Activated naive CD8-positive, alpha-beta T cell treated with anti-CD3 and anti-CD28 coated beads, Interleukin-2, amount 50 U/mL, for 24 hours (primary cell): ENCODE data around the gene ABCA13.

Experiments
- ATAC-seq: fragments of 150-1000 bp; cut with Tn5 transposase; one replicate; pipeline ENCODE4 v1.10.0; 2021
- DNase-seq: peaks from one replicate; pipeline ENCODE4 v3.0.0; 2021
- H3K27ac Mint-ChIP-seq: one replicate; pipeline ENCODE4 v1.8.0; 2021; ENCODE audit warnings: mild to moderate bottlenecking, mixed read lengths
- H3K27me3 Mint-ChIP-seq: one replicate; pipeline ENCODE4 v1.8.0; 2021; ENCODE audit warnings: mixed read lengths
- H3K36me3 Mint-ChIP-seq: one replicate; pipeline ENCODE4 v1.8.0; 2021; ENCODE audit warnings: low read depth, mixed read lengths
- H3K4me1 Mint-ChIP-seq: one replicate; pipeline ENCODE4 v1.8.0; 2021; ENCODE audit warnings: mixed read lengths
- H3K4me3 Mint-ChIP-seq: one replicate; pipeline ENCODE4 v1.8.0; 2021; ENCODE audit warnings: mild to moderate bottlenecking, moderate library complexity, mixed read lengths
- H3K9me3 Mint-ChIP-seq: one replicate; pipeline ENCODE4 v1.8.0; 2021; ENCODE audit warnings: mixed read lengths

The ABCA13 gene

GRCh38 chr7:48665353-48666135, 494.3 kb downstream of the ABCA13 start:
- Mint-ChIP-seq H3K36me3 (no peaks in the 10 kb centered on the region), H3K4me3 (no peak overlapping the region), H3K27me3 (no peaks in the 10 kb centered on the region), H3K27ac (no peak overlapping the region), H3K9me3 (no peaks in the 10 kb centered on the region), H3K4me1 (no peaks in the 10 kb centered on the region)
- DNase-seq (no peak), ATAC-seq (no peak)

DNA sequence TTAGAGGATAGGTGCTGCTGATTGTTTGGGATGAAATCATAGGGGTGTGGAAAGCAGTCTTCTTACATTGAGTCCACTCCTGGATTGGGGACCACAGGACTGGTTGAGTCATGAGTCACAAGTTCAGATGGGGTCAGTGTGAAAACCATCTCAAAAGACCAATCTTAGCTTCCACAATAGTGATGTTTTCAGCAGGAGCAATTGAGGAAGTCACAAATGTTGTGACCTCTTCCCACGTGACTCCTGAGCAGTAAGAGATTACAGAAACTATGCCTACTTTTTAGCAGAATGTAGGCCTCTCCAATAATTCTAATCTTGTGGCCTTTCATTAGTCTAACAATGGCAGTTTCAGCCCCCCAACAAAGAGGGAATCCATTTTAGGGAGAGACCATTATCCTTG, 496.1 kb downstream of the ABCA13 start:
- Mint-ChIP-seq H3K4me1 (no peaks in the 10 kb centered on the region), H3K27me3 (no peaks in the 10 kb centered on the region), H3K27ac (no peak overlapping the region), H3K4me3 (no peak overlapping the region), H3K36me3 (no peaks in the 10 kb centered on the region), H3K9me3 (no peaks in the 10 kb centered on the region)
- ATAC-seq, result no peak
- DNase-seq, result no peak

DNA sequence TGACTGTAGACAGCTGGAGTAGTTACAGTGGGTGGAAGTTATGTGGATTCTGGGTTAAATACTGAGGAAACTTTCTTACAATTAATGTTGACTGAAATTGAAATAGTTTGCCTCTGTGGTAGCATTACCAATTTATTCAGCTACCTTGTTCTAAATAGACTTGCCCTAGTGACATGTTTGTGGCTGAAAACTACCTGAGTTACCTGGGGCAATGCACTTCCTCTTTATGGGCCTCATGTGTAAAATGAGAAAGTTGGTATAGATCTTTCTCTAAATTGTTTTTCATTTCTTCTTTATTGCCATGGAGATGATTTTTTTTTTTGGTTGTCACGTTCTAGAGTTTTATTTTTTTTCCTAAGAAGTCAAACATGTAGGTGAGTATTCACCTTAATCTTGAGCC, 500.4 kb downstream of the ABCA13 start:
- no peaks in the 10 kb centered on the region for H3K27me3 Mint-ChIP-seq
- H3K9me3 Mint-ChIP-seq, result peaks cover 21% of the 10 kb centered on the region
- no peak overlapping the region for H3K4me3 Mint-ChIP-seq
- no peak overlapping the region for H3K27ac Mint-ChIP-seq
- no peaks in the 10 kb centered on the region for H3K36me3 Mint-ChIP-seq
- ATAC-seq (no peak), DNase-seq (no peak)
- H3K4me1 Mint-ChIP-seq, result no peaks in the 10 kb centered on the region

DNA sequence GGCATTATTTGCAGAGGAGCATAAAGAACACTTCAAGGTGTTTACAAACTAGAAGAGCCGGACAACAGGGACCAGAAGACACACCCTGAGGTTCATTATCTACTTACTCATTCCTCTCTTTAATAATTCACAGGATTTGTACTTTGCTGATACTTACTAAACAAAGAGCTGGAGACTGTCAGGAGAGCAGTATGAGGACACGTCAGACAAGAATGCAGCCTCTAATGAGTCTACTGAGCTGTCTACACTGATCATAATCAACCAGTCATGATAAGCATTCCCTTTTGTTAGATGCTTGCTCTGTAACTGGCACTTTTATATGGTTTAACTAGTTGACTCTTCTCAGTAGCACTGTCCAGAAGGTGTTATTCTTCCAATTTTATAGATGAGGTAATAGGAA, 509.7 kb downstream of the ABCA13 start:
- H3K27ac Mint-ChIP-seq, result no peak overlapping the region
- ATAC-seq (no peak), DNase-seq (no peak)
- peaks cover 7% of the 10 kb centered on the region for H3K9me3 Mint-ChIP-seq
- H3K4me1 Mint-ChIP-seq, result no peaks in the 10 kb centered on the region
- H3K36me3 Mint-ChIP-seq, result no peaks in the 10 kb centered on the region
- H3K27me3 Mint-ChIP-seq, result no peaks in the 10 kb centered on the region
- H3K4me3 Mint-ChIP-seq, result no peak overlapping the region

- ATAC-seq (no peak), DNase-seq (no peak)
- no peaks in the 10 kb centered on the region for H3K27me3 Mint-ChIP-seq
- no peak overlapping the region for H3K4me3 Mint-ChIP-seq
- no peak overlapping the region for H3K27ac Mint-ChIP-seq
- no peaks in the 10 kb centered on the region for H3K36me3 Mint-ChIP-seq
- no peaks in the 10 kb centered on the region for H3K9me3 Mint-ChIP-seq
- H3K4me1 Mint-ChIP-seq, result no peaks in the 10 kb centered on the region
Measured at GRCh38 chr7:48691788-48692187, 520.5 kb downstream of the ABCA13 start.
